ENCODE results near the gene LIME1.

Gene LIME1

DNA sequence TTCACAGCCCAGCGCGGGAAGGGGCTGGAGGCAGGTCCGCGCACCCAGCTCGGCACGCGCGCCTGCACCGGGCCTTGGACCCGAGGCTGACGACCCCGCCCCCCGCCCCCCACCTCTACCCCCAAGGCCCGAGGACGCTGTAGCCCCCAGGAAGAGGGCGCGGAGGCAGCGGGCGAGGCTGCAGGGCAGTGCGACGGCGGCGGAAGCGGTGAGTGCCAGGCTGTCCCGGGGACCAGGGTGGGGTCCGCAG lies 1.2 kb downstream of the LIME1 start:
- TF ChIP-seq, protein P1, sequence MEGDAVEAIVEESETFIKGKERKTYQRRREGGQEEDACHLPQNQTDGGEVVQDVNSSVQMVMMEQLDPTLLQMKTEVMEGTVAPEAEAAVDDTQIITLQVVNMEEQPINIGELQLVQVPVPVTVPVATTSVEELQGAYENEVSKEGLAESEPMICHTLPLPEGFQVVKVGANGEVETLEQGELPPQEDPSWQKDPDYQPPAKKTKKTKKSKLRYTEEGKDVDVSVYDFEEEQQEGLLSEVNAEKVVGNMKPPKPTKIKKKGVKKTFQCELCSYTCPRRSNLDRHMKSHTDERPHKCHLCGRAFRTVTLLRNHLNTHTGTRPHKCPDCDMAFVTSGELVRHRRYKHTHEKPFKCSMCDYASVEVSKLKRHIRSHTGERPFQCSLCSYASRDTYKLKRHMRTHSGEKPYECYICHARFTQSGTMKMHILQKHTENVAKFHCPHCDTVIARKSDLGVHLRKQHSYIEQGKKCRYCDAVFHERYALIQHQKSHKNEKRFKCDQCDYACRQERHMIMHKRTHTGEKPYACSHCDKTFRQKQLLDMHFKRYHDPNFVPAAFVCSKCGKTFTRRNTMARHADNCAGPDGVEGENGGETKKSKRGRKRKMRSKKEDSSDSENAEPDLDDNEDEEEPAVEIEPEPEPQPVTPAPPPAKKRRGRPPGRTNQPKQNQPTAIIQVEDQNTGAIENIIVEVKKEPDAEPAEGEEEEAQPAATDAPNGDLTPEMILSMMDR (IDR thresholded peaks at IDR 0.05; ENCODE audit: insufficient read depth, low read length, missing control alignments) = no peak
- H3K4me3 ChIP-seq (ENCODE audit: low read depth, low read length) = no peak overlapping the region
- DNase-seq (ENCODE audit: low read depth, low spot score) = no peak
- POLR2A ChIA-PET = interaction anchor here (1.3 to 1.8 kb wide), 2 partner anchors 30 to 127 kb away, joined by 4 read pairs; partner anchors contain the start of genes ARFRP1, TPD52L2 and ZGPAT
- CTCF ChIA-PET = no interaction called here

DNA sequence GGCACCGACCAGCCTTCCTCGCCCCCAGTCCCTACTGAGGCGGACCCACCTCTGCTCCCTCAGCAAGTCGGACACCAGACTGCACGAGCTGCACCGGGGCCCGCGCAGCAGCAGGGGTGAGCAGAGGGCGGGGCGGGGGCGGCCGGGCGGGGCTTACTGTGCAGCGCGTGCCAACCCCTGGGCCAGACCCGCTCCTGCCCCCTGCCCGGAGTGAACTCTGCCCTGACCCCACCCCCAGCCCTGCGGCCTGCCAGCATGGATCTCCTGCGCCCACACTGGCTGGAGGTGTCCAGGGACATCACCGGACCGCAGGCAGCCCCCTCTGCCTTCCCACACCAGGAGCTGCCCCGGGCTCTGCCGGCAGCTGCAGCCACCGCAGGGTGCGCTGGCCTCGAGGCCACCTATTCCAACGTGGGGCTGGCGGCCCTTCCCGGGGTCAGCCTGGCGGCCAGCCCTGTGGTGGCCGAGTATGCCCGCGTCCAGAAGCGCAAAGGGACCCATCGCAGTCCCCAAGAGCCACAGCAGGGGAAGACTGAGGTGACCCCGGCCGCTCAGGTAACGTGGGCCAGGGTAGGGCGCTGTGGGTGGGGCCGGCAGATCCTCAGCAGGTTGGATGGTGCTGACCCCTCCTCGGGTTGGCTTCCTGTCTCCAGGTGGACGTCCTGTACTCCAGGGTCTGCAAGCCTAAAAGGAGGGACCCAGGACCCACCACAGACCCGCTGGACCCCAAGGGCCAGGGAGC lies 1.7 kb downstream of the LIME1 start:
- POLR2A ChIA-PET = interaction anchor here (0.6 kb wide), 1 partner anchor 214 kb away, joined by 3 read pairs; no protein-coding TSS in a partner anchor
- TF ChIP-seq, protein P1 (IDR thresholded peaks at IDR 0.05; ENCODE audit: insufficient read depth, low read length, missing control alignments) = no peak
- no peak for DNase-seq (ENCODE audit: low read depth, low spot score)
- CTCF ChIA-PET = no interaction called here
- H3K4me3 ChIP-seq (ENCODE audit: low read depth, low read length) = no peak overlapping the region

DNA sequence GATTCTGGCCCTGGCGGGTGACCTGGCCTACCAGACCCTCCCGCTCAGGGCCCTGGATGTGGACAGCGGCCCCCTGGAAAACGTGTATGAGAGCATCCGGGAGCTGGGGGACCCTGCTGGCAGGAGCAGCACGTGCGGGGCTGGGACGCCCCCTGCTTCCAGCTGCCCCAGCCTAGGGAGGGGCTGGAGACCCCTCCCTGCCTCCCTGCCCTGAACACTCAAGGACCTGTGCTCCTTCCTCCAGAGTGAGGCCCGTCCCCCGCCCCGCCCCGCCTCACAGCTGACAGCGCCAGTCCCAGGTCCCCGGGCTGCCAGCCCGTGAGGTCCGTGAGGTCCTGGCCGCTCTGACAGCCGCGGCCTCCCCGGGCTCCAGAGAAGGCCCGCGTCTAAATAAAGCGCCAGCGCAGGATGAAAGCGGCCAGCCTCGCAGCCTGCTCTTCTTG lies 2.2 kb downstream of the LIME1 start:
- no peak for DNase-seq (ENCODE audit: low read depth, low spot score)
- H3K4me3 ChIP-seq (ENCODE audit: low read depth, low read length) = no peak overlapping the region
- TF ChIP-seq, protein P1 (IDR thresholded peaks at IDR 0.05; ENCODE audit: insufficient read depth, low read length, missing control alignments) = no peak
- ChIA-PET POLR2A (interaction anchor here (1.0 kb wide), 1 partner anchor 80 kb away, joined by 3 read pairs; the partner anchor contains the start of gene RTEL1), CTCF (no interaction called here)

DNA sequence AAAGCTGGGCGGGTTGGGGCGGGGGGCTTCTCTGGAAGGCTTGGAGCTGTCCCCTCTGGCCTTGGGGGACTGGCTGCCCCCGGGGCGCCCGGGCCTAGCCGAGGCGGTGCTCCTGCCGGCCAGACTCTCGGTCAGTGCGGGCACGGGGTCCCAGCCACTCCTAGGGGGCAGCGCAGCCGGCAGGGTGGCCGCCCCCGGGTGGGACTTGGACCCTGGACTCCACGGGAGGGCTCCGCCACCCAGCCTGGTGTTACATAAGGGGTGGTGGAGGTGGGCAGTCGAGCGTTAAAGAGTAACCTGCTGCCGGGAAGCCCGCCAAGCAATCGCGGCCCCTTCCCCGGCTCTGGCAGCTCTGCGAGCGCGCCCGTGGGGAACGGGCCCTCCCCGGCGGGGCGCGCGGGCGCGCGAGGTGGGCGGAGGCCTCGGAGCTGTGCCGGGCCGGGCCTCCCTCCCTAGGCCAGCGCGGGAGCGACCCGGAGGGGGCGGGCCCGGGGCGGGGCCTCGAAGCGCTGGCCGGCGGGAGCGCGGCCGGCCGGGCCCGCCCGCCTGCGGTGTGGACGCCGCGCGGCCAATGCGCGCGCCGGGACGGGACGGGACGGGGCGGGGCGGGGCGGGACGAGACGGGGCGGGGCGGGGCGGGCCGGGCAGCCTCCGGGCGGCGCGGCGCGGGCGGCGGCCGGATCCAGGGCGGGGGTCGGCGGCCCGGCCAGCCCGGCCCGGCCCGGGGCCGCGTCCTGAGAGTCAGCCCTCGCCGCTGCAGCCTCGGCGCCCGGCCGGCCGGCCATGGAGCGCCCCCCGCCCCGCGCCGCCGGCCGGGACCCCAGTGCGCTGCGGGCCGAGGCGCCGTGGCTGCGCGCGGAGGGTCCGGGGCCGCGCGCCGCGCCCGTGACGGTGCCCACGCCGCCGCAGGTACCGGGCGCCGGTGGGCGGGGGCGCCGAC lies 2.9 kb downstream of the LIME1 start, which contains the start of gene SLC2A4RG:
Gene SLC2A4RG, plus strand, starts transcription at position 647 of the 940 bp plus-strand sequence. Its CDS starts 137 bp downstream, at position 784.
- no peak for DNase-seq (ENCODE audit: low read depth, low spot score)
- ChIA-PET CTCF (no interaction called here), POLR2A (interaction anchor here (0.6 to 1.0 kb wide), 2 partner anchors 81 to 150 kb away, joined by 3 read pairs; partner anchors contain the start of gene RTEL1)
- H3K4me3 ChIP-seq (ENCODE audit: low read depth, low read length) = peak within 1 kb of the TSS; percentile 75
- TF ChIP-seq, protein P1 (IDR thresholded peaks at IDR 0.05; ENCODE audit: insufficient read depth, low read length, missing control alignments) = no peak

DNA sequence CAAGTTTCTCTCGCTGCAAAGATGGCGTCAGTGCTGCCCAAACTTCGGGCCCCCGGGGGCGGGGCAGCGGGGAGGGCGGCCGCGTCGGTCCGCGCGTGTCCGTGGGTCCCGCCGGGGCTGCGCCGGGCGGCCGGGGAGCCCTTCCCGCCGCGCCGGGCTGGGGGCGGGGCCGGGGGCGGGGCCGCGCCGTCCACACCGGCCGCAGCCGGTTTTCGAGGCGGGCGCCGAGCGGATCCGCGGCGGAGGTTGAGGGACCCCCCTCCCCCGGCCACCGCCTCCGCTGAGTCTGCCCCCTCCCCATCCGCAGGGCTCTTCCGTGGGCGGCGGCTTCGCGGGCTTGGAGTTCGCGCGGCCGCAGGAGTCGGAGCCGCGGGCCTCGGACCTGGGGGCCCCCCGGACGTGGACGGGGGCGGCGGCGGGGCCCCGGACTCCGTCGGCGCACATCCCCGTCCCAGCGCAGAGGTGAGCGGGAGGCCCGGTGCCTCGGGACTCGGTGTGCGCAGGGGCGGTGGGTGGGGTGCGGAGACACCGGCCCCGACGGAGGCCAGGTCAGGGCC lies 3.7 kb downstream of the LIME1 start:
- ChIA-PET POLR2A (interaction anchor here (1.2 to 2.3 kb wide), 4 partner anchors 33 to 125 kb away, joined by 4 to 14 read pairs (median 8); partner anchors contain the start of genes ARFRP1, GMEB2, TPD52L2 and ZGPAT), CTCF (interaction anchor here (0.7 to 1.7 kb wide), 5 partner anchors 16 to 234 kb away, joined by 3 to 16 read pairs (median 4); partner anchors contain the start of gene TPD52L2)
- H3K4me3 ChIP-seq (ENCODE audit: low read depth, low read length) = peak overlapping the region; percentile 75
- TF ChIP-seq, protein P1 (IDR thresholded peaks at IDR 0.05; ENCODE audit: insufficient read depth, low read length, missing control alignments) = no peak
- no peak for DNase-seq (ENCODE audit: low read depth, low spot score)

All from AG04449 (cell line).